Measurements from ENCODE around the gene HRAS. TPM values are rescaled to one million over a fixed set of nuclear protein-coding genes. Genes with fewer than 3 reads are reported as not detected.

Gene HRAS
- total RNA-seq, 3 donors from 2014 or later, result 41.4 to 50.6 (median 50.1) TPM

- Histone ChIP-seq H3K36me3 (ENCODE audit: low read depth) (no peaks in the 10 kb centered on the region), H3K9me3 (no peaks in the 10 kb centered on the region), H3K4me1 (ENCODE audit: low read depth) (peaks cover 36% of the 10 kb centered on the region), H3K4me3 (peak overlapping the region; percentile 92)
- ATAC-seq (peak; percentile 54), DNase-seq (peak; percentile 83 to 89 (median 83))
- no peak for TF ChIP-seq CTCF (IDR thresholded peaks at IDR 0.05)
- intact Hi-C loops (cut with DNase I, micrococcal nuclease), result loop anchor here (10.0 kb wide), 1 partner anchor 165 kb away; no protein-coding TSS in a partner anchor
Observed at GRCh38 chr11:559712-560304, 24.4 kb upstream of the HRAS start.

GRCh38 chr11:559020-559620, 23.7 kb upstream of the HRAS start:
- no peaks in the 10 kb centered on the region for H3K36me3 ChIP-seq (ENCODE audit: low read depth)
- no peak for TF ChIP-seq CTCF (IDR thresholded peaks at IDR 0.05)
- DNase-seq (peak in 2 of 3 donors; percentile 59 to 67), ATAC-seq (no peak)
- H3K4me3 ChIP-seq, result no peak overlapping the region
- H3K4me1 ChIP-seq (ENCODE audit: low read depth), result peaks cover 43% of the 10 kb centered on the region
- H3K9me3 ChIP-seq, result no peaks in the 10 kb centered on the region
- intact Hi-C loops (cut with DNase I, micrococcal nuclease), result loop anchor here (10.0 kb wide), 1 partner anchor 166 kb away; no protein-coding TSS in a partner anchor

- ATAC-seq, result no peak
- peaks cover 42% of the 10 kb centered on the region for H3K4me1 ChIP-seq (ENCODE audit: low read depth)
- H3K9me3 ChIP-seq, result no peaks in the 10 kb centered on the region
- peak in 1 of 3 donors; percentile 57 for DNase-seq
- no peaks in the 10 kb centered on the region for H3K36me3 ChIP-seq (ENCODE audit: low read depth)
- no peak overlapping the region for H3K4me3 ChIP-seq
- intact Hi-C loops (cut with DNase I, micrococcal nuclease), result loop anchor here (10.0 kb wide), 1 partner anchor 166 kb away; no protein-coding TSS in a partner anchor
- no peak for TF ChIP-seq CTCF (IDR thresholded peaks at IDR 0.05)
Observed at GRCh38 chr11:558503-558902, 23.1 kb upstream of the HRAS start.

- no peak overlapping the region for H3K4me3 ChIP-seq
- no peak for ATAC-seq
- peaks cover 40% of the 10 kb centered on the region for H3K4me1 ChIP-seq (ENCODE audit: low read depth)
- intact Hi-C loops (cut with DNase I, micrococcal nuclease), result loop anchor here (10.0 kb wide), 1 partner anchor 167 kb away; no protein-coding TSS in a partner anchor
- no peak for TF ChIP-seq CTCF (IDR thresholded peaks at IDR 0.05)
- no peaks in the 10 kb centered on the region for H3K9me3 ChIP-seq
- no peak for DNase-seq
- H3K36me3 ChIP-seq (ENCODE audit: low read depth), result no peaks in the 10 kb centered on the region
Observed at GRCh38 chr11:557328-558132, 22.2 kb upstream of the HRAS start.

- DNase-seq (no peak), ATAC-seq (no peak)
- Histone ChIP-seq H3K4me3 (no peak overlapping the region), H3K4me1 (ENCODE audit: low read depth) (peaks cover 32% of the 10 kb centered on the region), H3K36me3 (ENCODE audit: low read depth) (no peaks in the 10 kb centered on the region), H3K9me3 (no peaks in the 10 kb centered on the region)
- no peak for TF ChIP-seq CTCF (IDR thresholded peaks at IDR 0.05)
- intact Hi-C loops (cut with DNase I, micrococcal nuclease), result loop anchor here (10.0 kb wide), 1 partner anchor 168 kb away; no protein-coding TSS in a partner anchor
Observed at GRCh38 chr11:556662-557256, 21.4 kb upstream of the HRAS start.

Data from mucosa of descending colon (tissue), 3 donors.